GM21423 (cell line): ENCODE results near the gene EIF4E3.

ENCODE experiments used
- ATAC-seq: cut with Tn5 transposase; IDR thresholded peaks from one replicate; pipeline ENCODE4 v1.9.1; 2021; ENCODE audit warnings: mild to moderate bottlenecking, moderate library complexity; ENCODE audit not compliant: unreplicated experiment

Gene EIF4E3

GRCh38 chr3:71650372-71650771 lies 74.8 kb downstream of the EIF4E3 start:
- ATAC-seq, result no peak

DNA sequence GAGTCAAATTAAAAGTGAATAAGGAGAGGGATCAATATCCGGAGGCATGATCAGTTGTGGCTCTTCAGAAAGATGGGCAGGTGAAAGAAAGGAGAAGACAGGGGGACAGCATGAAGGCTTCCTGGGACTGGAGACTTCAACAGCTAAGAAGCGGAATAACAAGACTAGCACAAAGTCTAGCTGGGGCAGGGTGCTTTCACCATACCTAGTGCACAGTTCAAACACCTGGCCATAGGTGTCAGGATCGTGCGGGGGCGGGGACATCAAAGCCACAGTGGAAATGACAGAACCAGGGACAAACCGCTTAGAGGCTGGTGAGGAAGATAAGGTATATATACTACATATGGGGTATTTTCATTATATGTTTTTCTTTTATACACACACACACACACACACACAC lies 75.4 kb downstream of the EIF4E3 start:
- no peak for ATAC-seq

DNA sequence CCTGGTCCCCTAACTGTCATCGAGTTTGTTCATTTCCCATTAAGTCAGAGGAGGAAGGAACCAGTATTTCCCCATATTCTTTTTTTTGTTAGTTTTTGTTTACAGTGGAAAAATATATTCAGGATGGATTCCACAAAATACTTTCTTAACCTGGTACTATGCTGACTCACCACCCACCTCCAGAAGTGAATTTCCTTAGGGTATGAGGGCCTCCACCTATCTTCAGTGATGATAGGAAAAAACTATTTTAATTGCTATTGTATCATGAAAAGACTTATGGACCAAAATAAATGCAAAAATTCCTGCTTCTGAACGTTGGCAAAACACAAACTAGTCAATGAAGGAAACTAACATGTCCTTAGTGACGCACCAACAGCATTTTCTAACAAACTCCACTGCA lies 77.5 kb downstream of the EIF4E3 start:
- no peak for ATAC-seq

DNA sequence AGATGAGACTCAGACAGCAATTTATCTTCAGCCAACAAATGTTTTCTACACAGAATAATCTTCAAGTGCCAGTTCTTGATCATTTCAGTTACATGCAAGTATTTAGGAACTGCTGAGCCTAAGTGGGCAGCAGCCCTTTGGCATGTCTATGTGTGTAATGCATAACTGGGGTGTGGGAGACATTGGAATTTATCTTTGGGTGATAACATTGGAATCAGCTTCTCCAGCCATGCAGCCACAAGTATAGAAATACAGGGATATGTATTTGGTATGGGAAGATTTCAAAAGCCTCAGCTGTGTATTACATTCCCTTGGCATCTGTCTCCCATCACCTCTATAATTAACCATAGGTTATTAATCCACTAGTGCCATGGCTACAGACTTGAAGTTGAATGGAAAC lies 78.2 kb downstream of the EIF4E3 start:
- no peak for ATAC-seq

DNA sequence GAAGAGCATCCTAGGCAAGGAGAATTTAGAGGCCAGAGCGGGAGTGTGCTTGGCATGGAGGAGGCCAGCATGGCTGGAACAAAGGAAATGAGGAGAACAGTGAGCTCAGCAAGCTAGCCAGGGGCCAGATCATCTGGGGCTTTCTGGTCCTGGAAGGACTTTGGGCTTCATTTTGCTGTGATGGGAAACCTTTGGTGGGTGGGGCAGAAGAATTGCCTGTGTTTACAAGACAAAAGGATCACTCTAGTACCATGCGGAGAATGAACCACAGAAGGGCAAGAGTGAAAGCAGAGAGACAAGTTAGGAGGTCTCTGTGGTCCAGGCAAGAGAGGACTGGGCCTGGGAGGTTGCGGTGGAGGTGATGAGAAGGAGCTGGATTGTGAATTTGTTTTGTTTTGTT lies 80.1 kb downstream of the EIF4E3 start:
- ATAC-seq, result no peak

DNA sequence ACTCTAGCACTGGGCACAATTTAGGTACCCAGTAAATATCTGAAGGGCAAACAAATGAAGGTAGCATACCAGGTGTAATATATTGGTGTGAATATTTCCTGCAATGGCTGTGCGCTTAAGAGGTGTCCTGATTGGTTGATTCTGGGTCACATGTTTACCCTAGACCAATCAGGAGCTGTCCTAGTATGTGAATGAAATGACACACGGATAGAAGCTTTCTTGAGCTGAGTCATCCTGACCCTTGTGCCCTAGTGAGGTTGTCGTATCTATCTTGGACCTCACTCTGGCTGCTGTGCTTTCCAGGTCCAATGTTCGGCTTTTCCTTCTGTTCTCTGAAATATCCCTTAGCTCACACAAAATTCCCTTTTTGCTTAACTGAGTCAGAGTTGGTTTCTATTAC lies 83.5 kb downstream of the EIF4E3 start:
- no peak for ATAC-seq

GRCh38 chr3:71640331-71640983 lies 84.7 kb downstream of the EIF4E3 start:
- no peak for ATAC-seq

GRCh38 chr3:71636482-71636881 lies 88.7 kb downstream of the EIF4E3 start:
- ATAC-seq, result no peak

GRCh38 chr3:71636001-71636400 lies 89.2 kb downstream of the EIF4E3 start:
- ATAC-seq, result no peak

DNA sequence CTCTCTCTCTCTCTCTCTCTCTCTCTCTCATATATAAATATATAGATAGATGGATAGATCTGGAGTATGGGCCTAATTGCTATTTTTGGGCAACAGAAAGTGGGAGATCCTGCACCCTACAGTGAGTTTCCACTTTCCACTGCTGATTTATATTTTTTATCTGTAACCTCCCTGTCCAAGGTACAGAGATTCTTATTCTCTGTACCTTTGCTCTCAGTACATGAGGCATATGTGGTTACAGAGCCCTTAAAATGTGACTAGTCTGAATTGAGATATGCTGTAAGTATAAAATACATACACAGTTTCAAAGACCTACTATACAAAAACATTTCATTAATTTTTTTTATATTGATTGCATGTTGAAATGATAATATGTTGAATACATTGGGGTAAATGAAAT lies 90.5 kb downstream of the EIF4E3 start:
- ATAC-seq, result no peak

GRCh38 chr3:71629711-71630110 lies 95.5 kb downstream of the EIF4E3 start:
- ATAC-seq, result no peak

- ATAC-seq, result no peak
Observed at GRCh38 chr3:71629289-71629688, 95.9 kb downstream of the EIF4E3 start.

DNA sequence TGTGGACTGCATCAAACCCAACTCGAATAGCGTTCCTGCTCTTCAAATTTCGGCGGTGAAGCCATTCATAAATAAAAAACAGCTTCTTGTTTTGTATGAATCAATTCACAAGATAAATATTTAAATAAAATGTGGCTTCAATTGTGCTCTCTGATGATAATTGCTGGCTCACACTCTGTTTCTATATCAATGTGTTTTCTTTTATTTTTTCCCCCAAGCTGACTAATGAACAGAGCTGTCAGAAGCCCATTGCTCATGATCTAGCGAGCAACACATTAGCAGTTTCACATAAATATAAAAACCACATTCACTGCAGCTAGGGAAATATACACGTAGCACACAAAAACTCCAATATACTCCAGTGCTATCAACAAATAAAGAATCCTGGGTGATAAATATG lies 96.7 kb downstream of the EIF4E3 start:
- no peak for ATAC-seq

GRCh38 chr3:71625676-71626075 lies 99.5 kb downstream of the EIF4E3 start:
- ATAC-seq, result no peak
